Measurements from ENCODE around the gene RB1. TPM values are rescaled to one million over a fixed set of nuclear protein-coding genes. Genes with fewer than 3 reads are reported as not detected.

The RB1 gene
- total RNA-seq, 1 experiment from 2014 or later: 104 TPM

DNA sequence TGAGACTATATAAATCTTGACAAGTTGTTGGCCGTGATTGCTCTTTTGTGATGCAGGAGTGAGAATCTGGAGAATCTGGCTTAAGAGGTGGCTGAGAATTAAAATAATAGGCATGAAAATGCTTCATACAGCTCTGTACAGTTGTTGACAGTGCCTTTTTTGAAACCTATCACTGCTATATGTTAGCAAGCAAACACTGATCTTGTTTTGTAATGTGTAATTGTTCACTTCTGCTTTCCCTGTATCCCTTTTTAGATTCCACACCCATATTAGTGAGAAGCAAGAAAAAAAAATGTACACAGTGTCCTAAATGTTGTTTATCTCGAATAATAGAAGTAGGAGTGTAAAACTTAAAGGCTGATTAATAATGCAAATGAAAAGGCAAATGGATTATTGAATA, 39.5 kb upstream of the RB1 start:
- H3K27ac ChIP-seq (ENCODE audit: low read length): no peak overlapping the region
- peaks cover 32% of the 10 kb centered on the region; the same call in 1 of the 2 replicates for H3K36me3 ChIP-seq (ENCODE audit: insufficient read depth, low read length)
- DNase-seq: no peak
- no peaks in the 10 kb centered on the region for H3K27me3 ChIP-seq (ENCODE audit: low read length)
- H3K4me1 ChIP-seq (ENCODE audit: low read length): no peaks in the 10 kb centered on the region
- H3K9ac ChIP-seq (ENCODE audit: low read length): no peak overlapping the region
- H3K9me3 ChIP-seq (ENCODE audit: low read length): no peaks in the 10 kb centered on the region
- H4K20me1 ChIP-seq (ENCODE audit: insufficient read depth, low read depth, low read length): no peaks in the 10 kb centered on the region
- no peaks in the 10 kb centered on the region for H3K79me2 ChIP-seq (ENCODE audit: low read length)
- H3K4me2 ChIP-seq (ENCODE audit: low read depth, low read length, poor library complexity, severe bottlenecking): no peak overlapping the region
- no peak overlapping the region for H2AFZ ChIP-seq (ENCODE audit: low read length)
- no peaks in the 10 kb centered on the region; the same call in 1 of the 2 replicates for H3K9me2 ChIP-seq (replicated peaks; ENCODE audit: insufficient read depth, low read length)
- H3K4me3 ChIP-seq (ENCODE audit: low read length): no peak overlapping the region

GRCh38 chr13:48265217-48265815, 38.2 kb upstream of the RB1 start:
- Histone ChIP-seq H3K4me1 (ENCODE audit: low read length) (no peaks in the 10 kb centered on the region), H3K9me2 (replicated peaks; ENCODE audit: insufficient read depth, low read length) (no peaks in the 10 kb centered on the region; the same call in 1 of the 2 replicates), H3K27ac (ENCODE audit: low read length) (no peak overlapping the region), H3K9me3 (ENCODE audit: low read length) (no peaks in the 10 kb centered on the region), H3K4me3 (ENCODE audit: low read length) (no peak overlapping the region), H3K4me2 (ENCODE audit: low read depth, low read length, poor library complexity, severe bottlenecking) (no peak overlapping the region), H3K27me3 (ENCODE audit: low read length) (no peaks in the 10 kb centered on the region), H3K79me2 (ENCODE audit: low read length) (no peaks in the 10 kb centered on the region), H4K20me1 (ENCODE audit: insufficient read depth, low read depth, low read length) (no peaks in the 10 kb centered on the region), H2AFZ (ENCODE audit: low read length) (no peak overlapping the region), H3K9ac (ENCODE audit: low read length) (no peak overlapping the region), H3K36me3 (ENCODE audit: insufficient read depth, low read length) (peaks cover 27% of the 10 kb centered on the region; the same call in 1 of the 2 replicates)
- no peak for DNase-seq

DNA sequence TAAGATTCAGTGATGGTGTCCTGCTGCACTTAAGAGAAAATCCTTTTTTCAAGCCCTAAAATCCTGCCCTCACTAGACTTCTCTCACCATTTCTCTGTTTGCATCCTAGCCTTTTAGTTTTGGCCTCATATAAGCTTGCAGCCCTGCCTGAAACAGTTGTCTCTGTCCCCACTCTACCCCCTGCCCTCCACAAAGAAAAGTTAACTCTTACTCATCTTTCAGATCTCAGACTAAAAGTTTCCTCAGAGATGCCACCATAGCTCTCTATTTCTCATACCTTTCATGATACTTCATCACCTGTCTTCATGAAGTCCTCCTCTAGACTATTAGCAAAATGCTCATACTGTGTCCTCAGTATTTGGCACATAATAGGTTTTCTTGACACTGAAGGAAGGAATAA, 37.4 kb upstream of the RB1 start:
- H3K4me1 ChIP-seq (ENCODE audit: low read length): no peaks in the 10 kb centered on the region
- H3K79me2 ChIP-seq (ENCODE audit: low read length): no peaks in the 10 kb centered on the region
- H3K9me2 ChIP-seq (replicated peaks; ENCODE audit: insufficient read depth, low read length): no peaks in the 10 kb centered on the region; the same call in 1 of the 2 replicates
- no peak overlapping the region for H3K4me2 ChIP-seq (ENCODE audit: low read depth, low read length, poor library complexity, severe bottlenecking)
- no peak for DNase-seq
- H3K36me3 ChIP-seq (ENCODE audit: insufficient read depth, low read length): peaks cover 22% of the 10 kb centered on the region; the same call in 1 of the 2 replicates
- H3K9me3 ChIP-seq (ENCODE audit: low read length): no peaks in the 10 kb centered on the region
- no peak overlapping the region for H2AFZ ChIP-seq (ENCODE audit: low read length)
- no peaks in the 10 kb centered on the region for H3K27me3 ChIP-seq (ENCODE audit: low read length)
- no peaks in the 10 kb centered on the region for H4K20me1 ChIP-seq (ENCODE audit: insufficient read depth, low read depth, low read length)
- no peak overlapping the region for H3K4me3 ChIP-seq (ENCODE audit: low read length)
- no peak overlapping the region for H3K27ac ChIP-seq (ENCODE audit: low read length)
- no peak overlapping the region for H3K9ac ChIP-seq (ENCODE audit: low read length)

GRCh38 chr13:48266701-48267639, 36.6 kb upstream of the RB1 start:
- H3K9ac ChIP-seq (ENCODE audit: low read length): no peak overlapping the region
- H3K4me3 ChIP-seq (ENCODE audit: low read length): no peak overlapping the region
- H3K9me2 ChIP-seq (replicated peaks; ENCODE audit: insufficient read depth, low read length): no peaks in the 10 kb centered on the region; the same call in 1 of the 2 replicates
- H3K36me3 ChIP-seq (ENCODE audit: insufficient read depth, low read length): peaks cover 14% of the 10 kb centered on the region; the same call in 1 of the 2 replicates
- H3K4me1 ChIP-seq (ENCODE audit: low read length): no peaks in the 10 kb centered on the region
- no peaks in the 10 kb centered on the region for H4K20me1 ChIP-seq (ENCODE audit: insufficient read depth, low read depth, low read length)
- no peaks in the 10 kb centered on the region for H3K79me2 ChIP-seq (ENCODE audit: low read length)
- no peaks in the 10 kb centered on the region for H3K9me3 ChIP-seq (ENCODE audit: low read length)
- H3K27me3 ChIP-seq (ENCODE audit: low read length): no peaks in the 10 kb centered on the region
- DNase-seq: no peak
- no peak overlapping the region for H3K4me2 ChIP-seq (ENCODE audit: low read depth, low read length, poor library complexity, severe bottlenecking)
- no peak overlapping the region for H2AFZ ChIP-seq (ENCODE audit: low read length)
- no peak overlapping the region for H3K27ac ChIP-seq (ENCODE audit: low read length)

DNA sequence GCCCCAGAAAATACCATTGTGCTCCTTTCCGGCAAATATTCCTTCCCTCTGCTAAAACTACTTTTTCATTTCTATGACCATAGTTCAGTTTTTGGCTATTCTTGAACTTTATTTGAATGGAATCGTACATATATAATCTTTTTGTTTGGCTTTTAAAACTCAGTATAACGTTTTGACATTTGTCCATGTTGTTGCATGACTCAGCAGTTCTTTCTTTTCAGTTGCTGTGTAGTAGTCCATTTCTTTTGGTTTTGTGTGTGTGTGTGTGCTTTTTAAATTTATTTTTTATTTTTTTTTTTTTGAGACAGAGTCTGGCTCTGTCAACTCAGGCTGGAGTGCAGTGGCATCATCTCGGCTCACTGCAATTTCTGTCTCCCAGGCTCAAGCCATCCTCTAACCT, 35.5 kb upstream of the RB1 start:
- DNase-seq: no peak
- no peak overlapping the region for H3K4me3 ChIP-seq (ENCODE audit: low read length)
- no peak overlapping the region for H3K9ac ChIP-seq (ENCODE audit: low read length)
- no peaks in the 10 kb centered on the region for H3K9me2 ChIP-seq (replicated peaks; ENCODE audit: insufficient read depth, low read length)
- H3K27ac ChIP-seq (ENCODE audit: low read length): no peak overlapping the region
- no peaks in the 10 kb centered on the region for H3K79me2 ChIP-seq (ENCODE audit: low read length)
- no peaks in the 10 kb centered on the region for H3K9me3 ChIP-seq (ENCODE audit: low read length)
- no peaks in the 10 kb centered on the region for H3K27me3 ChIP-seq (ENCODE audit: low read length)
- H4K20me1 ChIP-seq (ENCODE audit: insufficient read depth, low read depth, low read length): no peaks in the 10 kb centered on the region
- no peaks in the 10 kb centered on the region for H3K4me1 ChIP-seq (ENCODE audit: low read length)
- H3K4me2 ChIP-seq (ENCODE audit: low read depth, low read length, poor library complexity, severe bottlenecking): no peak overlapping the region
- H2AFZ ChIP-seq (ENCODE audit: low read length): no peak overlapping the region
- H3K36me3 ChIP-seq (ENCODE audit: insufficient read depth, low read length): peaks cover 4% of the 10 kb centered on the region; the same call in 1 of the 2 replicates

GRCh38 chr13:48273346-48273745, 30.2 kb upstream of the RB1 start:
- no peaks in the 10 kb centered on the region for H3K79me2 ChIP-seq (ENCODE audit: low read length)
- H3K36me3 ChIP-seq (ENCODE audit: insufficient read depth, low read length): no peaks in the 10 kb centered on the region
- no peak overlapping the region for H3K27ac ChIP-seq (ENCODE audit: low read length)
- H3K9me2 ChIP-seq (replicated peaks; ENCODE audit: insufficient read depth, low read length): no peaks in the 10 kb centered on the region
- H3K4me3 ChIP-seq (ENCODE audit: low read length): no peak overlapping the region
- H3K9me3 ChIP-seq (ENCODE audit: low read length): no peaks in the 10 kb centered on the region
- H4K20me1 ChIP-seq (ENCODE audit: insufficient read depth, low read depth, low read length): no peaks in the 10 kb centered on the region
- H3K27me3 ChIP-seq (ENCODE audit: low read length): no peaks in the 10 kb centered on the region
- H3K4me2 ChIP-seq (ENCODE audit: low read depth, low read length, poor library complexity, severe bottlenecking): no peak overlapping the region
- no peaks in the 10 kb centered on the region for H3K4me1 ChIP-seq (ENCODE audit: low read length)
- DNase-seq: no peak
- no peak overlapping the region for H3K9ac ChIP-seq (ENCODE audit: low read length)
- no peak overlapping the region for H2AFZ ChIP-seq (ENCODE audit: low read length)

- Histone ChIP-seq H3K79me2 (ENCODE audit: low read length) (no peaks in the 10 kb centered on the region), H2AFZ (ENCODE audit: low read length) (no peak overlapping the region), H3K4me1 (ENCODE audit: low read length) (no peaks in the 10 kb centered on the region), H3K27ac (ENCODE audit: low read length) (no peak overlapping the region), H4K20me1 (ENCODE audit: insufficient read depth, low read depth, low read length) (no peaks in the 10 kb centered on the region), H3K27me3 (ENCODE audit: low read length) (no peaks in the 10 kb centered on the region), H3K9ac (ENCODE audit: low read length) (no peak overlapping the region), H3K36me3 (ENCODE audit: insufficient read depth, low read length) (no peaks in the 10 kb centered on the region), H3K4me2 (ENCODE audit: low read depth, low read length, poor library complexity, severe bottlenecking) (no peak overlapping the region), H3K4me3 (ENCODE audit: low read length) (no peak overlapping the region), H3K9me3 (ENCODE audit: low read length) (no peaks in the 10 kb centered on the region), H3K9me2 (replicated peaks; ENCODE audit: insufficient read depth, low read length) (no peaks in the 10 kb centered on the region)
- no peak for DNase-seq
Measured at GRCh38 chr13:48275507-48275906, 28.0 kb upstream of the RB1 start.

DNA sequence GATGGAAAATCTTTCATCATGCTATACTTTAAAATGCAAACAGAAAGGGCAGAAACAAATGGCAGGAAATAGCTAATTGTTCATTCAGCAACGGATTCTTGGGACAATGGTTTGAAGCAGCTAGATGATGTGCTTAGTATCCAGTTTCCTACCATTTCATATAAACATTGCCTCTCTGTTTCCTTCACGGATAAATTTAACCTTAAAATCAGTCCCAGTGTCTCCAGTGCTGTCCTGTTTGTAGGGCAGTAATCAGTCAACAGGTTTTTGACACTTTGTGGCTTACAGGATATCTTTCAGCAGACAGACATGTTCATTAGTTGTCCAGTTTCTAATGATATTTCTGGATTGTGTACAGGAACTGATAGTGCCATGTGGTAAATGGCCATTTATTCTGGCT, 24.7 kb upstream of the RB1 start:
- Histone ChIP-seq H2AFZ (ENCODE audit: low read length) (no peak overlapping the region), H3K9me3 (ENCODE audit: low read length) (no peaks in the 10 kb centered on the region), H3K27ac (ENCODE audit: low read length) (no peak overlapping the region)

More for the DNA sequence above, 24.7 kb upstream of the RB1 start:
- Histone ChIP-seq H3K4me3 (ENCODE audit: low read length) (no peak overlapping the region), H3K9me2 (replicated peaks; ENCODE audit: insufficient read depth, low read length) (no peaks in the 10 kb centered on the region), H3K9ac (ENCODE audit: low read length) (no peak overlapping the region), H3K4me1 (ENCODE audit: low read length) (no peaks in the 10 kb centered on the region; the same call in 1 of the 2 replicates), H3K79me2 (ENCODE audit: low read length) (no peaks in the 10 kb centered on the region), H3K36me3 (ENCODE audit: insufficient read depth, low read length) (no peaks in the 10 kb centered on the region), H3K4me2 (ENCODE audit: low read depth, low read length, poor library complexity, severe bottlenecking) (no peak overlapping the region), H4K20me1 (ENCODE audit: insufficient read depth, low read depth, low read length) (no peaks in the 10 kb centered on the region), H3K27me3 (ENCODE audit: low read length) (no peaks in the 10 kb centered on the region)
- DNase-seq: no peak

All from Karpas-422 (cell line).